ENCODE results near the gene CRYGN.
A peak's percentile ranks its signal among the peaks of the same experiment; 100 is the strongest.

Gene CRYGN

GRCh38 chr7:151426441-151426903 lies 13.5 kb downstream of the CRYGN start:
- peak; percentile 98 for DNase-seq (ENCODE audit: low read depth)
- TF ChIP-seq, protein P1, sequence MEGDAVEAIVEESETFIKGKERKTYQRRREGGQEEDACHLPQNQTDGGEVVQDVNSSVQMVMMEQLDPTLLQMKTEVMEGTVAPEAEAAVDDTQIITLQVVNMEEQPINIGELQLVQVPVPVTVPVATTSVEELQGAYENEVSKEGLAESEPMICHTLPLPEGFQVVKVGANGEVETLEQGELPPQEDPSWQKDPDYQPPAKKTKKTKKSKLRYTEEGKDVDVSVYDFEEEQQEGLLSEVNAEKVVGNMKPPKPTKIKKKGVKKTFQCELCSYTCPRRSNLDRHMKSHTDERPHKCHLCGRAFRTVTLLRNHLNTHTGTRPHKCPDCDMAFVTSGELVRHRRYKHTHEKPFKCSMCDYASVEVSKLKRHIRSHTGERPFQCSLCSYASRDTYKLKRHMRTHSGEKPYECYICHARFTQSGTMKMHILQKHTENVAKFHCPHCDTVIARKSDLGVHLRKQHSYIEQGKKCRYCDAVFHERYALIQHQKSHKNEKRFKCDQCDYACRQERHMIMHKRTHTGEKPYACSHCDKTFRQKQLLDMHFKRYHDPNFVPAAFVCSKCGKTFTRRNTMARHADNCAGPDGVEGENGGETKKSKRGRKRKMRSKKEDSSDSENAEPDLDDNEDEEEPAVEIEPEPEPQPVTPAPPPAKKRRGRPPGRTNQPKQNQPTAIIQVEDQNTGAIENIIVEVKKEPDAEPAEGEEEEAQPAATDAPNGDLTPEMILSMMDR (conservative IDR thresholded peaks at IDR 0.05; ENCODE audit: low read depth, low read length) = no peak
- H3K4me3 ChIP-seq (ENCODE audit: low read depth, low read length) = no peak overlapping the region

DNA sequence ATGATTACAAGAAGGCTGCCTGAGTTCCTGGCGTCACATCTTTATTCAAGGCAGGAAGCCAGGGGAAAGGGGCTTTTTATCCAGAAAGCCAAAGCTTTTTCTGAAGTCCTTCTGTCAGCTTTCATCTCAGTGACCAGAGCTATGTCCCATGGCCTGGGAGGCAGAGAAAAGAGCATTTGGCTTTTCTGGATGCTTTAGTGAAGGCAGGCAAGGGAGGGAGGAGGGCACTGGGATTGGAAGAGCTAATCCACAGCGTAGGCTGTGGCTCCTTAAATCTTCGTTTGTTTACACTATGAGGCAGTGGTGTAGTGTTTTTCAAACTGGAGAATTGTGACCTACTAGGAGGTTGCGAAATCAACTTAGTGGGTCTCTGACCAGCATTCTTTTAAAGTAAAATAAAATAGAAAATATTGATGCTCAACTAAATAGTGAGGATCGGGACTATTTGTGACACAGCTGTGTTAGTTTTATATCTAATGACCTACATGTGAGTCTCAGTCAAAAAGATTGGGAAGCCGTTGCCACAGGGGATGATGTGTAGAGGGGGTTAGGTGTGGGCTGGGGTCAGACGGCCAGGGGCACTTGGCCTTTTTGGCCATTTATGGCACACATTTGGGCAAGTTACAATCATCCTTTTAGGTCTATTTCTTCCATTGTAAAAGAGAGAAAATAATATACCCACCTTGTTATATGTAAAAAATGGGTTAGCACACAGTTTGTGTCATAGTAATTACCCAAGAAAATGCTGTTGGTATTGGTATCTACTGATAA lies 14.1 kb downstream of the CRYGN start:
- peak; percentile 93 for DNase-seq (ENCODE audit: low read depth)
- TF ChIP-seq, protein P1 (conservative IDR thresholded peaks at IDR 0.05; ENCODE audit: low read depth, low read length) = no peak
- H3K4me3 ChIP-seq (ENCODE audit: low read depth, low read length) = no peak overlapping the region

DNA sequence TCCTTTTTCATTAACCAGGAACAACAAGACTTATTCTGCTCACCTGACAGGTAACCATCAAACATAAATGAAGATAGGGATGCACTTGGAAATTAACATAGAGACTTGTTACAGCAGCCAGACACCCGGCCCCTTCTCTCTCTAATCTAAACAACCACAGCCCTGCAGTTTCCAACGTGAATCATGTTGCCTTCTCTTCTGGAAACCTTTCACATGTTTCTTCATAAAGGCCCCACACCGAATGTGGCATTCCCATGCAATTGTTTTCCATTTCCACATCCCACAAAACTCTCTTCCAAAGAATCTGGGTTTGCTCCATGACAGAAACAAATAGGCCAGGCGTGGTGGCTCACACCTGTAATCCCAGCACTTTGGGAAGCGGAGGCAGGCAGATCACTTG lies 15.1 kb downstream of the CRYGN start:
- TF ChIP-seq, protein P1 (conservative IDR thresholded peaks at IDR 0.05; ENCODE audit: low read depth, low read length) = no peak
- DNase-seq (ENCODE audit: low read depth) = peak; percentile 69
- H3K4me3 ChIP-seq (ENCODE audit: low read depth, low read length) = no peak overlapping the region

DNA sequence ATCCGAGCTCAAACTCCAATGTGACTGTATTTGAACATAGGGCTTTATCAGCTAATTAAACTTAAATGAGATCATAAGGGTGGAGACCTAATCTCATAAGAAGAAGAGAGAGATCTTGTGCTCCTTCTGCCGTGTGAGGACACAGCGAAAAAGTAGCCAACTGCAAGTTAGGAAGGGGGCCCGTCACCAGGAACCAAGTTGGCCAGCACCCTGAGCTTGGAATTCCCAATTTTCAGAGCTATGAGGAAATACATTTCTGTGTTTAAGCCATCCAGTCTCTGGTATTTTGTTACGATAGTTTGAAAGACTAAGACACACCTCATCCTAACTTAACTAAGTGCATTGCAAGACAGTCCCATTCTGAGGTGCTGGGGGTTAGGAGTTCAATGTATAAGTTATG lies 16.0 kb downstream of the CRYGN start:
- TF ChIP-seq, protein P1 (conservative IDR thresholded peaks at IDR 0.05; ENCODE audit: low read depth, low read length) = no peak

DNA sequence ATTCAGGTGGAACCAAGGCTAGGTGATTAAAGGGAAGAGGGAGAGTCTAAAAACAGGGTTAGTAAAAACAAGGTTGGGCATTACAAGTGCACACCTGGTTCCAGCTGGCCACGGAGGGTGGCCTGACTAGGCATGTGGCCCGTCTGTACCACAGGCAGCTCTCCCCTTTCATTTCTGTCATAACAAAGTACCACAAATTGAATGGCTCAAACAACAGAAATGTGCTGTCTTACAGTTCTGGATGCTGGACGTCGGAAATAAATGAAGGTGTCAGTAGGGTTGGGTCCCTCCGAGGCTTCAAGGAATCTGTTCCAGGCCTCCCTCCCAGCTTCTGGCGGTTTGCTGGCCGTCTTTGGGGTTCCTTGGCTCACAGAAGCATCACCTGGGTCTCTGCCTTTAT lies 16.7 kb downstream of the CRYGN start:
- no peak overlapping the region for H3K4me3 ChIP-seq (ENCODE audit: low read depth, low read length)
- TF ChIP-seq, protein P1 (conservative IDR thresholded peaks at IDR 0.05; ENCODE audit: low read depth, low read length) = no peak
- no peak for DNase-seq (ENCODE audit: low read depth)

More for the DNA sequence above, 16.0 kb downstream of the CRYGN start:
- no peak for DNase-seq (ENCODE audit: low read depth)
- H3K4me3 ChIP-seq (ENCODE audit: low read depth, low read length) = no peak overlapping the region

DNA sequence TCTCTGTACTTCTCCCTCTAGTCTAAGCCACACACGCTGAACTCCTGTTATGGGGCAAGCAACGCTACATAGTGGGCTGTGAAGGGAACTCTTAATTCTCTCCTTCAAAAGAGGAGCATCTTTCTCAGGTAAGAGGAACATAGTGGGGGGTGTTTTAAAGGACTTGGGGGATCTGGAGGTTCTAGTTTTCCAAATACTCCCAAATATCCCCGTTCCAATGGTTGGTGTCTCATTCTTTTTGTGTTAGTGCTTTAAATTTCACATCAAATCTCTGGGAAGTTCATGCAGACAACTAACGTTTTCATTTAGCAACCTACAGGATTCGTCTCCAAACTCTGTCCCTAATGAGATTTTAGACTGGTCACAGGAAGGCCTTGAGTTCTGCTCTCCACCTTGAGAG lies 17.7 kb downstream of the CRYGN start:
- H3K4me3 ChIP-seq (ENCODE audit: low read depth, low read length) = no peak overlapping the region
- TF ChIP-seq, protein P1 (conservative IDR thresholded peaks at IDR 0.05; ENCODE audit: low read depth, low read length) = no peak
- no peak for DNase-seq (ENCODE audit: low read depth)

DNA sequence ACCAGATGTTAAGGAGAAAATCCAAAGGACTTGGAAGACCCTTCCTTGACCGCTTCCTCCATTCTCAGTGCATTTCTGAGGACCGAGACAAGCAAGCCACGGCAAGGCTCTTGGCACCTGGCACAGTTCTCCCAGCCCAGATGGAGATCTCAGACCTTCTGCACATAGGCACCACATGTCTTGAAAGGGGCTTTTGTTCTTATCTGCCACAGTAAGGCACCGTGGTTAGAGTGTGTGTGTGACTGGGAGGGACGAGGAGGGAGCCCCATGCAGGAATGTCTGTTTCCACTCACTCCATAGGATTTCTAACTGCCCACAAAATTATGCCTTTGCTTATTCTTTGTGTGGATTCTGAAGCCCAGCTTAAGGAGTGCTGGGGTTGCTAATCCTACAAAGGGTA lies 19.8 kb downstream of the CRYGN start:
- H3K4me3 ChIP-seq (ENCODE audit: low read depth, low read length) = no peak overlapping the region
- TF ChIP-seq, protein P1 (conservative IDR thresholded peaks at IDR 0.05; ENCODE audit: low read depth, low read length) = no peak
- DNase-seq (ENCODE audit: low read depth) = no peak

Data from choroid plexus epithelial cell (primary cell).